Measurements from ENCODE around the gene TEX51. TPM values are rescaled to one million over a fixed set of nuclear protein-coding genes. Genes with fewer than 3 reads are reported as not detected.

TEX51 gene
- total RNA-seq, 1 experiment from 2014 or later = not detected

DNA sequence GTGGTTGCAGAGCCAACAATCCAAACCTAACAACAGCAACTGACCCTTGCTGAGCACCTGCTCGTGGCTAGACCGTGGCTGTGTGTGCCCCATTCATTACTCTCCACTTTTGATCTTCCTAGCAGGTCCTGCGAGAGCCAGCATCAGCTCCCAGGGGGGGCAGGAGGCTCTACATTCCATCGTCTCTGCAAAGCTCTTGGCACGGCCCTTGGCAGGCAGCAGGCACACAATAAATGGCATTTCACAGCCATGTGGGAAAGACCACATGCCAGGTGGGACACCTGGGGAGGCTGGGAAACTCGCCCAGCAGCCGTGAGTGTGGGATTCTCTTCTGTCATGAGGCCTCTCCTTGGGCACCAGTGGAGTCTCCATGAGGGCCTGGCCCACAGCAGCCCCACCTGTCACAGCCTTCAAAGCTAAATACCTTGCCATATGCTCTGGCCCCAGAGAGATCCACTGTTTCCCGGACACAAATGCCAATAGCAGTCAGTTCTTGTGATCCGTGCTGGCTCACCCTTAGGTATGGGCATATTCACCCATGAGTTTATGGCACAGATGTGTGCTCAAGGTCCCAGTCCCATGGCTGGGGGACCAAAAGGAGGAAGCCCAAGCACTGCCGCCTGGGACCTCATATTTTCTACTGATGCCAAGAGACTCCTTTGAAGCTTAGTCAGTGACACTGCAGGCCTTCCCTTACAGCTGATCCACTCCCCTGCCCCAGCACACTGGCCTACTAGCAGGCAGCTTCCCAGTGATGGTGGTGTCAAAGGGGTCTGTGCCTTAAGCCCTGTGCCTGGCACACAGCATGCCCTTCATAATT is 6.8 kb upstream of the TEX51 start:
- no peak overlapping the region for H3K9ac ChIP-seq (ENCODE audit: low read length)
- H3K9me3 ChIP-seq (ENCODE audit: low read length) = no peaks in the 10 kb centered on the region
- H3K4me1 ChIP-seq (ENCODE audit: low read length) = peaks cover 20% of the 10 kb centered on the region
- H3K4me3 ChIP-seq (ENCODE audit: low read length) = no peak overlapping the region
- H3K79me2 ChIP-seq (ENCODE audit: low read length) = no peaks in the 10 kb centered on the region
- H3K27ac ChIP-seq (ENCODE audit: low read length) = no peak overlapping the region
- no peaks in the 10 kb centered on the region for H3K9me2 ChIP-seq (replicated peaks; ENCODE audit: insufficient read depth, low read length)
- H3K36me3 ChIP-seq (ENCODE audit: insufficient read depth, low read length) = no peaks in the 10 kb centered on the region
- no peaks in the 10 kb centered on the region for H3K27me3 ChIP-seq (ENCODE audit: low read length)
- H2AFZ ChIP-seq (ENCODE audit: low read length) = no peak overlapping the region
- H4K20me1 ChIP-seq (ENCODE audit: insufficient read depth, low read depth, low read length) = no peaks in the 10 kb centered on the region
- H3K4me2 ChIP-seq (ENCODE audit: low read depth, low read length, poor library complexity, severe bottlenecking) = no peak overlapping the region
- DNase-seq = no peak

- no peak for DNase-seq
- Histone ChIP-seq H3K79me2 (ENCODE audit: low read length) (no peaks in the 10 kb centered on the region), H3K4me1 (ENCODE audit: low read length) (peaks cover 18% of the 10 kb centered on the region), H4K20me1 (ENCODE audit: insufficient read depth, low read depth, low read length) (no peaks in the 10 kb centered on the region), H2AFZ (ENCODE audit: low read length) (no peak overlapping the region), H3K4me3 (ENCODE audit: low read length) (no peak overlapping the region), H3K4me2 (ENCODE audit: low read depth, low read length, poor library complexity, severe bottlenecking) (no peak overlapping the region), H3K9me2 (replicated peaks; ENCODE audit: insufficient read depth, low read length) (no peaks in the 10 kb centered on the region), H3K27me3 (ENCODE audit: low read length) (no peaks in the 10 kb centered on the region), H3K36me3 (ENCODE audit: insufficient read depth, low read length) (no peaks in the 10 kb centered on the region), H3K9me3 (ENCODE audit: low read length) (no peaks in the 10 kb centered on the region), H3K27ac (ENCODE audit: low read length) (no peak overlapping the region), H3K9ac (ENCODE audit: low read length) (no peak overlapping the region)
These were observed 5.5 kb upstream of the TEX51 start for GRCh38 chr2:126893153-126893552.

- Histone ChIP-seq H3K27ac (ENCODE audit: low read length) (no peak overlapping the region), H3K4me1 (ENCODE audit: low read length) (peaks cover 13% of the 10 kb centered on the region), H3K4me3 (ENCODE audit: low read length) (no peak overlapping the region), H3K9me3 (ENCODE audit: low read length) (no peaks in the 10 kb centered on the region), H4K20me1 (ENCODE audit: insufficient read depth, low read depth, low read length) (no peaks in the 10 kb centered on the region), H3K79me2 (ENCODE audit: low read length) (no peaks in the 10 kb centered on the region), H3K9ac (ENCODE audit: low read length) (no peak overlapping the region), H3K9me2 (replicated peaks; ENCODE audit: insufficient read depth, low read length) (no peaks in the 10 kb centered on the region), H3K36me3 (ENCODE audit: insufficient read depth, low read length) (no peaks in the 10 kb centered on the region), H3K27me3 (ENCODE audit: low read length) (no peaks in the 10 kb centered on the region), H2AFZ (ENCODE audit: low read length) (no peak overlapping the region), H3K4me2 (ENCODE audit: low read depth, low read length, poor library complexity, severe bottlenecking) (no peak overlapping the region)
- no peak for DNase-seq
These were observed 5.1 kb upstream of the TEX51 start for GRCh38 chr2:126893606-126894005.

GRCh38 chr2:126894082-126894481 is 4.6 kb upstream of the TEX51 start:
- H3K27me3 ChIP-seq (ENCODE audit: low read length) = no peaks in the 10 kb centered on the region
- DNase-seq = no peak
- H3K9ac ChIP-seq (ENCODE audit: low read length) = no peak overlapping the region
- H3K27ac ChIP-seq (ENCODE audit: low read length) = no peak overlapping the region
- H4K20me1 ChIP-seq (ENCODE audit: insufficient read depth, low read depth, low read length) = no peaks in the 10 kb centered on the region
- H3K9me3 ChIP-seq (ENCODE audit: low read length) = no peaks in the 10 kb centered on the region
- H3K4me2 ChIP-seq (ENCODE audit: low read depth, low read length, poor library complexity, severe bottlenecking) = no peak overlapping the region
- peaks cover 9% of the 10 kb centered on the region for H3K4me1 ChIP-seq (ENCODE audit: low read length)
- no peak overlapping the region for H3K4me3 ChIP-seq (ENCODE audit: low read length)
- no peaks in the 10 kb centered on the region for H3K9me2 ChIP-seq (replicated peaks; ENCODE audit: insufficient read depth, low read length)
- H3K79me2 ChIP-seq (ENCODE audit: low read length) = no peaks in the 10 kb centered on the region
- no peak overlapping the region for H2AFZ ChIP-seq (ENCODE audit: low read length)
- H3K36me3 ChIP-seq (ENCODE audit: insufficient read depth, low read length) = no peaks in the 10 kb centered on the region

DNA sequence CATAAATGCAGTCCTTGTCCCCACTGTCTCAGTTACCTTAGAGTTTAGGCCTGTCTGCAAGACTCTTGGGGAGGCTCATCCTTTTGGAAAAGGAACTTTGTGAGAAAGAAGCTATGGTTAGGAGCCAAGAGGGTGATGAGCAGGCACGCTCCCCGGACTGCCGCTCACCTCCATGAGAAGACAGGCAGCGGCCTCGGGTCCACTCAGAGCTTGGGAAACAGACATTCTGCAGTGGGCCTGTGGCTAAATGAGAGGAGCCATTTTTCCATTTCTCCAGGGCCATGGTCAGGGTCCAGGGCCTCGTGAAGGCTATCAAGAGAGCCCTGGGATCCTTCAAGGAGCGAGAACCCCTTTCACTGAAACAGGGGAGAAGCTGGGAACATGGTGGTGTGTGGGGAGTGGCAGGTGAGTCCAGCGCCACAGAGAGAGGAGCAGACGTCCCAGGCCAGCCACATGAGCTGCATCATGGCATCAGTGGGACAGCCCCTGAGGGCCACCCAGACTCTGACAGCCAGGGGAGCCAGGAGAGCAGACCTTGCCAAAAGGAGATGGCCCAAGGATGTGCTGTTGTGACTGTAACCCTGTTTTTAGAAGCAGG is 4.0 kb upstream of the TEX51 start:
- no peaks in the 10 kb centered on the region for H3K36me3 ChIP-seq (ENCODE audit: insufficient read depth, low read length)
- H3K27ac ChIP-seq (ENCODE audit: low read length) = no peak overlapping the region
- H3K9ac ChIP-seq (ENCODE audit: low read length) = no peak overlapping the region
- H3K9me3 ChIP-seq (ENCODE audit: low read length) = no peaks in the 10 kb centered on the region
- no peaks in the 10 kb centered on the region for H3K27me3 ChIP-seq (ENCODE audit: low read length)
- H2AFZ ChIP-seq (ENCODE audit: low read length) = no peak overlapping the region
- no peaks in the 10 kb centered on the region for H3K9me2 ChIP-seq (replicated peaks; ENCODE audit: insufficient read depth, low read length)
- peaks cover 3% of the 10 kb centered on the region; the same call in 1 of the 2 replicates for H3K4me1 ChIP-seq (ENCODE audit: low read length)
- H3K4me2 ChIP-seq (ENCODE audit: low read depth, low read length, poor library complexity, severe bottlenecking) = no peak overlapping the region
- no peaks in the 10 kb centered on the region for H4K20me1 ChIP-seq (ENCODE audit: insufficient read depth, low read depth, low read length)
- DNase-seq = peak; percentile 7
- H3K79me2 ChIP-seq (ENCODE audit: low read length) = no peaks in the 10 kb centered on the region
- H3K4me3 ChIP-seq (ENCODE audit: low read length) = no peak overlapping the region

DNA sequence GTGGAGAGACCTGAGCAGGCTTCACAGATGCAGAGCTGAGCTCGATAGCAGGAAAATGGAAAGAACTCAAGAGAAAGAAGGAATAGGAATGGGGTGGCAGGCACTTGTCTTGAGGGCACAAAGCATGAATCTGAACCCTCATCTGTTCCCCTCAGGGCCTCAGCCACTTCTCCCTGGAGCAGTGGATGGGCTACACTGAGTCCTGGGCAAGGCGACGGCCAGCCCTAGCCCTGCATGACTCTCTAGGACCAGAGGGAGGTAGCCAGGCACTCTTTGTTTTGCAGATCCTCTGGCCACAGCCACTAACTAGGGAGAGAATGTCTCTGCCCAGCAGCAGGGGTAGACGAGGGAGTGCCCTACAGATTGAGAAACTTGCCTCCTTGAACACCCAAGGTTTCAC is 3.4 kb upstream of the TEX51 start:
- Histone ChIP-seq H3K9ac (ENCODE audit: low read length) (no peak overlapping the region), H3K9me3 (ENCODE audit: low read length) (no peaks in the 10 kb centered on the region), H3K27me3 (ENCODE audit: low read length) (no peaks in the 10 kb centered on the region), H2AFZ (ENCODE audit: low read length) (no peak overlapping the region), H3K27ac (ENCODE audit: low read length) (no peak overlapping the region), H3K79me2 (ENCODE audit: low read length) (no peaks in the 10 kb centered on the region), H3K4me1 (ENCODE audit: low read length) (no peaks in the 10 kb centered on the region), H3K36me3 (ENCODE audit: insufficient read depth, low read length) (no peaks in the 10 kb centered on the region), H3K4me3 (ENCODE audit: low read length) (no peak overlapping the region), H3K4me2 (ENCODE audit: low read depth, low read length, poor library complexity, severe bottlenecking) (no peak overlapping the region), H4K20me1 (ENCODE audit: insufficient read depth, low read depth, low read length) (no peaks in the 10 kb centered on the region), H3K9me2 (replicated peaks; ENCODE audit: insufficient read depth, low read length) (no peaks in the 10 kb centered on the region)
- peak; percentile 33 for DNase-seq

- no peak overlapping the region for H3K27ac ChIP-seq (ENCODE audit: low read length)
- H3K27me3 ChIP-seq (ENCODE audit: low read length) = no peaks in the 10 kb centered on the region
- no peaks in the 10 kb centered on the region for H4K20me1 ChIP-seq (ENCODE audit: insufficient read depth, low read depth, low read length)
- H3K4me2 ChIP-seq (ENCODE audit: low read depth, low read length, poor library complexity, severe bottlenecking) = no peak overlapping the region
- H3K9me3 ChIP-seq (ENCODE audit: low read length) = no peaks in the 10 kb centered on the region
- H2AFZ ChIP-seq (ENCODE audit: low read length) = no peak overlapping the region
- H3K9ac ChIP-seq (ENCODE audit: low read length) = no peak overlapping the region
- H3K4me1 ChIP-seq (ENCODE audit: low read length) = no peaks in the 10 kb centered on the region
- H3K79me2 ChIP-seq (ENCODE audit: low read length) = no peaks in the 10 kb centered on the region
- H3K9me2 ChIP-seq (replicated peaks; ENCODE audit: insufficient read depth, low read length) = no peaks in the 10 kb centered on the region
- H3K36me3 ChIP-seq (ENCODE audit: insufficient read depth, low read length) = no peaks in the 10 kb centered on the region
- H3K4me3 ChIP-seq (ENCODE audit: low read length) = no peak overlapping the region
- no peak for DNase-seq
These were observed 2.2 kb upstream of the TEX51 start for GRCh38 chr2:126896471-126896870.

DNA sequence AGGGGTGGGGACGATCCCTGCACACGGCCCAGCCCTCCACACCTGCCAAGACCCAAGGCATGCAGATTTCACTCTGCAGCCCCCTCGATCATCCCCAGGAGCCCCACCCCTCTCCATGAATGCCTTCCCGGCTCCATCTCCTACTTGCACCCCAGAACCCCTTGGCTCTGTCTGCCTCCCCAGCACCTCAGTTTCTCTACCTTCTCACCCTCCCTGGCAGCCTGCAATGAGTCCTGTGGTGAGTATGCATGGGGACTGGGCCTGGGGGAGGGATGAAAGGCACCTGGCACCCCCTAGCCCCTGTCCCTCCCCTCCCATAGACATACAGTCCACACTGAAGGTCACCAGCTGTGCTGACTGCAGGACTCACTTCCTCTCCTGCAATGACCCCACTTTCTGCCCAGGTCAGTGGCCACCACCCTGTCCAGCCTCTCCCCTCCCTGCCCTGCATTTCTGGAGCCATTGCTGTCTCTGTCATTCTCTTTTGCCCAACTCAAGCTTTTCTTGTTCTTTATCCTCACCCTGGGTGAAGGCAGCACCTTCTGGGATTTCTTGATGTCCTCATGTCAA is 1.0 kb downstream of the TEX51 start:
- Histone ChIP-seq H3K9me3 (ENCODE audit: low read length) (no peaks in the 10 kb centered on the region), H3K27me3 (ENCODE audit: low read length) (no peaks in the 10 kb centered on the region), H2AFZ (ENCODE audit: low read length) (no peak overlapping the region), H3K9ac (ENCODE audit: low read length) (no peak overlapping the region), H3K27ac (ENCODE audit: low read length) (no peak overlapping the region), H3K79me2 (ENCODE audit: low read length) (no peaks in the 10 kb centered on the region), H3K4me2 (ENCODE audit: low read depth, low read length, poor library complexity, severe bottlenecking) (no peak overlapping the region), H3K4me3 (ENCODE audit: low read length) (no peak overlapping the region), H4K20me1 (ENCODE audit: insufficient read depth, low read depth, low read length) (no peaks in the 10 kb centered on the region), H3K36me3 (ENCODE audit: insufficient read depth, low read length) (no peaks in the 10 kb centered on the region), H3K9me2 (replicated peaks; ENCODE audit: insufficient read depth, low read length) (no peaks in the 10 kb centered on the region), H3K4me1 (ENCODE audit: low read length) (peaks cover 2% of the 10 kb centered on the region)
- peak; percentile 6 for DNase-seq

Measured in Karpas-422 (cell line).